GM18499 (cell line): ENCODE data around the gene COL25A1.
"Not testable (repeated sequence)": the region's sequence is repeated elsewhere in the genome, so short reads cannot be mapped to it uniquely, and the experiment has no call there.

Experiments used
- ATAC-seq: cut with Tn5 transposase; IDR thresholded peaks from one replicate; pipeline ENCODE4 v1.9.1; 2021; ENCODE audit warnings: moderate number of reproducible peaks; ENCODE audit not compliant: insufficient read depth, unreplicated experiment

COL25A1 gene

GRCh38 chr4:108889696-108890483 is 412.6 kb downstream of the COL25A1 start:
- no peak for ATAC-seq

GRCh38 chr4:108888769-108889168 is 413.7 kb downstream of the COL25A1 start:
- ATAC-seq: no peak

- no peak for ATAC-seq
These were observed 415.4 kb downstream of the COL25A1 start for GRCh38 chr4:108887034-108887433.

DNA sequence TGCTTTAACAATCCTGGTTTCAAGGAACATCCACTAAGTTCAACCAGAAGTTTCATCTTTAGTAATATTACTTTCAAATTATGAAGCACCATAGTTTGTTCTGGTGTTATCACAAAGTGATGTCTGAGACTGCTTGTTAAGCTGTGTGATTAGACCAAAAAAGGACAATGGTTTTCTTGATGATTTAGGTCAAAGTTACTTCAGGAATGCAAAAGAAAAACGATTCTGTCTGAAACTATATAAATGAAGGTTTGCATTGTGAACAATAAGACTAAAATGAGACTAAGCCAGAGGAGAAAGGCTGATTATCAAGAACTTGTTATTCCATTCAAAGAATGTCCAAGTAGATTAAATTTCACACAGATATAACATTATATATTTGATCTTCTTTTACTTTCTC is 417.2 kb downstream of the COL25A1 start:
- no peak for ATAC-seq

DNA sequence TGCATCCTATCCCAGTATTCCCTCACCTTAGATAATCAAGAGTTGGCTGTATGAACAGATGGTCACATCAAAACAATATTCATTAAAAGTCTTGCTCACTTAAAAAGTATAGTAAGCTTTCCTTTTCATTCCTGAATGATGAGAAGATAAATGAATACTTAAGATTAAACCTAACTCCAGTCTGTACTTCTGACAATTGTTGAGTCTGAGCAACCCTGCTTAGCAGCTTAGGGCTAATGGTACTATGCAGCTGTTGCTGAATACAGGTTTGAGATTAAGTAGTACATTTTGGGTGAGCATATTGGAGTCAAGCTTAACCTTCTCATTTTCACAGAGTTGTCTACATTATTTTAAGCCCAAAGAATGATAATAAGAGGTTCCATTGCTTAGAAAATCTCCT is 417.9 kb downstream of the COL25A1 start:
- ATAC-seq: no peak

GRCh38 chr4:108881986-108882385 is 420.5 kb downstream of the COL25A1 start:
- no peak for ATAC-seq

- no peak for ATAC-seq
These were observed 421.3 kb downstream of the COL25A1 start for GRCh38 chr4:108881190-108881589.

- no peak for ATAC-seq
These were observed 423.7 kb downstream of the COL25A1 start for GRCh38 chr4:108878806-108879205.

GRCh38 chr4:108877821-108878220 is 424.6 kb downstream of the COL25A1 start:
- ATAC-seq: no peak

DNA sequence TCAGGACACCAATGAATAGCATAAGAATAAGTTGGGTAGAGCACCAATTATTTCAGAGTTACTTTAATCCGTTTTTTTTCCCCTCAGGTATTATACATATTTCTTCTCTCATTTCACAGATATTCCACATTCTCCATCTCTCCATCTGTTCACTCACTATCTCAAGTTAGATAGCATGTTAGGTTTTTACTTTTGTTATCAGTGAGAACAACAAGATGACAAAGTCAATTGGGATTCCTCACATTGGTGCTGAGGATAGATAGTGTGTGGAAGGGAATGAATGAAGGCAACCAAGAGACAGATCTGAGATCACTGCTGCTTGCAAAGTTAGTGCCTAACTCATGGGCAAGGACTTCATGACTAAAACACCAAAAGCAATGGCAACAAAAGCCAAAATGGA is 427.7 kb downstream of the COL25A1 start:
- ATAC-seq: no peak

DNA sequence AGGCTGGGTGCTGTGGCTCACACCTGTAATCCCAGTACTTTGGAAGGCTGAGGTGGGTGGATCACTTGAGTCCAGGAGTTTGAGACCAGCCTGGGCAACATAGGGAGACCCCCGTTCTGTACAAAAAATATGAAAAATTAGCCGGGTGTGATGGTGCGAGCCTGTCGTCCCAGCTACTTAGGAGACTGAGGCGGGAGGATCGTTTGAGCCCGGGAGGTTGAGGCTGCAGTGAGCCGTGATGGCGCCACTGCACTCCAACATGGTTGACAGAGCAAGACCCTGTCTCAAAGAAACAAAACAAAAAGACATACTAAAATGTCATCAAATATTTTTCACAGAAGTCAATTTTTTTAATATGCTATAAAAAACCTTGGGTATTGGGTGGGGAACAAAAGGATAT is 432.5 kb downstream of the COL25A1 start:
- not testable (repeated sequence) for ATAC-seq

DNA sequence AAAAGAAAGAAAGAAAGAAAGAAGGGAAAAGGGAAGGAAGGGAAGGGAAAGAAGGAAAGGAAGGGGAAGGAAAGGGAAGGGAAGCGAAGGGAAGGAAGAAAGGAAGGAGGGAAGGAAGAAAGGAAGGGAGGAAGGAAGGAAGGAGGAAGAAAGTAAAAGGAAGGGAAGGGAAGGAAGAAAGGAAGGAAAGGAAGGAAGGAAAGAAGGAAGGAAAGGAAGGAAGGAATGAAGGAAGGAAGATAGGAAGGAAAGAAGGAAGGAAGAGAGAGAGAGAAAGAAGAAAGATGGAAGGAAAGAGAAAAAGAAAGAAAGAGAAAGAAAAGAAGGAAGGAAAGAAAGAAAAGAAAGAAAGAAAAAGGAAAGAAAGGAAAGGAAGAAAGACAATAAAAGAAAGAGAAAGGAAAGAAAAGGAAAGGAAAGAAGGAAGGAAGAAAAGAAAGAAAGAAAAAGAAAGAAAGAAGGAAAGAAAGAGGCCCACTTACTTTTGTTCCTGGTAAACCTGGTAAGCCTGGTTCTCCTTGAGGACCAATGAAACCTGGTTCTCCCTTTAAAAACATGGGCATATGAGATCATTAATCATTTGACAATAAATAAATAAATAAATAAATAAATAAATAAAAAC is 433.7 kb downstream of the COL25A1 start:
- ATAC-seq: no peak

- no peak for ATAC-seq
These were observed 435.0 kb downstream of the COL25A1 start for GRCh38 chr4:108867476-108867875.

DNA sequence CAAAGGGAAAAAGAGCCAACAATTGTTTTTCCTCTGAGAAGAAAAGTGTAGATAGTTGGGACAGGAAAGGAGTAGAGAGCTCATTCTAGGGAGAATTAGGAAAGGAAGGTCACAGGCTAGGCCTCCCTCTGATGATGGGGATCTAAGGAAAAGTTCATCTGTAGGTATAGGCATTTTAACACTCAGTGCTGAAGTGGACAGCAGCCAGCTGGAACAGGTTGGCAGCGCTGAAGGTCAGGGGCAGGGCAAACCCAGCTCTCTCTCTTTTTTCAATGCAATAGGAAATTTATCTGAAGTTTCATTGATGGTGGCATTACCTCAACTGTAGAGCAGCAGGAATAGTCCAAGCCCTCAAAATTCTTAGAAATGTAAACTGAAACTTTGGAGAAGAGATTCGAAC is 441.1 kb downstream of the COL25A1 start:
- no peak for ATAC-seq

- no peak for ATAC-seq
These were observed 447.7 kb downstream of the COL25A1 start for GRCh38 chr4:108854786-108855185.

- no peak for ATAC-seq
These were observed 449.8 kb downstream of the COL25A1 start for GRCh38 chr4:108852691-108853090.

- ATAC-seq: no peak
These were observed 451.1 kb downstream of the COL25A1 start for GRCh38 chr4:108851366-108851765.

DNA sequence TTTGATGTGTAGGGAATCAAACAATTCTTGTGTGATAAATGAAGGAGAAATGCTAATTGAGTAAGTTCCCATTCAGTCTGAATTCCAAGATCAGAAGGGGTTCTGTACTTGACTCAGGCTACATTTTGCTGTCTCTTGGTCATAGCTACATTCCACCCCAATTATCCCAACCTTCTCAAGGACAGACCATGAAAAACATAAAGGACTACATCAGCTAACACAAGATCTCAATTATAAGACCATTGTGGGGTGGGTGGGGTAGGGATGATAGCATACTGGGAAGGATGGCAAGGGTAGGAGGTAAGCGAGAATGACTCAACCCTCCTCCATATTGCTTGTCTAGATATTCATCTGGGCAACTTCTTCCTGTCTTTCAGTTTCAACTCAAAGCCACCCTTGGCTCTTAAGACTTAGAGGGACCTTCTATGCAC is 452.2 kb downstream of the COL25A1 start:
- ATAC-seq: no peak

GRCh38 chr4:108849611-108850168 is 452.8 kb downstream of the COL25A1 start:
- ATAC-seq: peak; percentile 93

GRCh38 chr4:108846568-108846967 is 455.9 kb downstream of the COL25A1 start:
- no peak for ATAC-seq

DNA sequence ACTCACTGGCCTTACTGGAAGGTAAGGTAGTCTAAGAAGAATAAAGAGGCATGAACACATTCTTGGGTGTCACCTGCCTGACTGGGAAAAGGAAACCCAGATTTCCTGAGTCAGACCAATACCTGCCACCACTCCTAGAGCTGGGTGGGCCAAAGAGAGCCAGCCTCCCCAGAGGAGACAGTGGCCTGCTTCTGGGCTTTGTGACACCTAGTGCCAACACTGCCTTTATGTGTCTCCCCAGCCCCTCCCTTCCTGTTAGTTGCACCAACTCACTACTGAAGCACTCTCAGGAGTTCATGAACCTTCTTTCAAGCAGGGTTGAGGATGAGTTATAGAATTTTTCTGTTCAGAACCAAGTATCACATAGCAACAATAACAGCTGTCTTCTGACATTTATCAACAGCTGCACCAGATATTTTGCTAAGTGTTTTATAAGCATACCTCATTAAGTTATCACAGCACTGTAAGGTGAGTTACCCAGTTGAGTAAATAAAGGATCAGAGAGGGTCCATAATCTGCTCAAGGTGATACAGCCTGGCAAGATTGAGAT is 462.0 kb downstream of the COL25A1 start:
- ATAC-seq: no peak
